Left renal cortex interstitium (tissue), 4 donors: ENCODE results near the gene TBC1D9. TPM values are rescaled to one million over a fixed set of nuclear protein-coding genes. Genes with fewer than 3 reads are reported as not detected.

Source experiments
- DNase-seq, 4 donors: peaks; one replicate each; pipeline ENCODE4 v3.0.0-alpha.2; 2013; ENCODE audit warnings: low read depth in 4 of 4, low spot score in 2 of 4, missing footprints in 1 of 4
- polyA plus RNA-seq, 4 donors: library from polyadenylated mRNA; unstranded; fragments of 120-200 nt; gene quantifications; one replicate each; pipeline ENCODE4 v1.2.1, GENCODE V29; 2013; ENCODE audit not compliant: insufficient read length in 4 of 4

Gene TBC1D9
- polyA plus RNA-seq, 4 donors = 55.5 to 64.1 (median 60.2) TPM

DNA sequence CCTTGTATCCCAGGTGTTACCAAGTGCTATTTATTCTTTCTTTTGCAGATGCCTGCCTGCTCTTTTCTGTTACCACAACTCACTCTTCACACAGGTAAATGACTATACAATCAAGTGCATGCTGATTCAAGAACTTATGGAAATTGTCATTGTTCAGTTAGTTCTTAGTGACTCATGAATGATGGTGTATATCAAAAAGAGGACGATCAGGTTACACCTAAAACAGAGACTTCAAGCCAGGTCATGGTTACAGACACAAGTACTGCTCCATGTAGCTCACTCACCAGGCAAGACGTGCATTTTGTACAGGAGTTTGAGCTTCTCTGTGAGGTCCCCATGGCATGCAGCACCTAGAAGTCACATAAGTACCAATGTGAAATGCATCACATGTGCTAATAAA lies 128.2 kb downstream of the TBC1D9 start:
- DNase-seq = no peak

GRCh38 chr4:140626661-140627376 lies 129.4 kb downstream of the TBC1D9 start:
- no peak for DNase-seq

DNA sequence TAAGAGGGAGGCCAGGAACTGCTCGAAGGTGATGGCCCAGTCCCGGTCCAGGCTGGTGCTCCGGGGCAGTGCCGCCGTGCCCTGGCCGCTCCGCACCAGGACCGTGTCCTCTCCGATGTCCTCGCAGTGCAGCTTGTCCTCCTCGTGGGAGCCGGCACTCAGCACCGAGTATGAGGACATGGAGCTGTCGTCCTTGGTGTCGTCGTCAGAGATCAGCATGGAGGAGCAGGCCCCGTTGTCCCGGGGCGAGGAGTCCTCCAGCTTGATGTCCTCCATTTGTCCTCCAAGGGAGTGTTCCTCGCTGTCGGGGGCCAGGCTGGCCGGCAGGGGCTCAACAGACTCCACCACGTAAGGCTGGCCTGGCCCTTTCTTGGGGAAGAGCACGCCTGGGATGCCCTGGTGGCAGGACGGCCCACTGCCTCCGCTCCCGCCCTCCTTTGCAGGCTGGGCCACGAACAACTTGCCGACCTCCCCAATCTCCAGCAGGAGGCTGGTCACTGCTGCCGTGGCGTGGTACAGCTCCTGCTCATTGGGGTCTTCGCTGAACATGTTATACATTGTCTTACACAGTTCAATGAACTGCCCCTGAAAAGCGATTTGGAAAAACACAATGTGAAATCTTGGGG lies 133.7 kb downstream of the TBC1D9 start:
- DNase-seq = no peak

- no peak for DNase-seq
Measured at GRCh38 chr4:140621161-140621560, 135.0 kb downstream of the TBC1D9 start.

- DNase-seq = no peak
Measured at GRCh38 chr4:140617499-140618248, 138.5 kb downstream of the TBC1D9 start.

- DNase-seq = no peak
Measured at GRCh38 chr4:140615451-140615850, 140.7 kb downstream of the TBC1D9 start.

DNA sequence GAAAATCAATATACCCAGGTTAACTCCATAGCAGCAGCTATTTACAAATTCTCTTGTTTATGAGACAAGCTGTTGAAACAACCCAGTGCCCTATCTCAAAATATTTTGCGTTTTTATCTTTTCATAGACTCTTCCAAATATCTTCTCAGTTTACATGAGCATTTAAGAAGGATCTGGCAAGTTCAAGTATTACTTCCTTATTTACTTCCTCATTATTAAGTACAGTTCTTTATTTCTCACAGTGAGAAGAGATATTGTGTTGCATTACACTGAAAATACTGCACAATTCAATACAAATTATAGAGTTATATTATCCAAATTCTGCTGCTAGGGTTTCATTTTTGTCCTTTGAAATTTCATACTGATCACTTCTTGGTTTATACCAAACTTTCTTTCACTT lies 143.8 kb downstream of the TBC1D9 start:
- DNase-seq = no peak

DNA sequence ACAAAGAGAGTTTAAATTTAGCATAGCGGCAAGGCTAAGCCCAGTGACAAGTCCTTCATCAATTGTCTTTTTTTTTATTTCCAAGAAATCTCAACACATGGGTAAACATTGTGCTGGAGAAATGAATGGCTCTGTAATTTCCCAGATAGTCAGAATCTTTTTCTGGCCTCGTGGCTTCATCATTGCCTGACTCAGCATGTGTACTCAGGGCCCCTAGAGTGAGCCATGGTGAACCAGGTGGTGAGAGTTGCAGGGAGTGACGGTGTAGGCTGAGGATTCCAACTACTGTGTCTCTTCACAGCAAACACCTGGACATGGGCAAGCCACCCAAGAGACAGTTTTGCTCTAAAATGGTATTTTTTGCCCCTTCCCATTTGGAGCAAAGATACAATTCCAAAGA lies 144.3 kb downstream of the TBC1D9 start:
- no peak for DNase-seq

DNA sequence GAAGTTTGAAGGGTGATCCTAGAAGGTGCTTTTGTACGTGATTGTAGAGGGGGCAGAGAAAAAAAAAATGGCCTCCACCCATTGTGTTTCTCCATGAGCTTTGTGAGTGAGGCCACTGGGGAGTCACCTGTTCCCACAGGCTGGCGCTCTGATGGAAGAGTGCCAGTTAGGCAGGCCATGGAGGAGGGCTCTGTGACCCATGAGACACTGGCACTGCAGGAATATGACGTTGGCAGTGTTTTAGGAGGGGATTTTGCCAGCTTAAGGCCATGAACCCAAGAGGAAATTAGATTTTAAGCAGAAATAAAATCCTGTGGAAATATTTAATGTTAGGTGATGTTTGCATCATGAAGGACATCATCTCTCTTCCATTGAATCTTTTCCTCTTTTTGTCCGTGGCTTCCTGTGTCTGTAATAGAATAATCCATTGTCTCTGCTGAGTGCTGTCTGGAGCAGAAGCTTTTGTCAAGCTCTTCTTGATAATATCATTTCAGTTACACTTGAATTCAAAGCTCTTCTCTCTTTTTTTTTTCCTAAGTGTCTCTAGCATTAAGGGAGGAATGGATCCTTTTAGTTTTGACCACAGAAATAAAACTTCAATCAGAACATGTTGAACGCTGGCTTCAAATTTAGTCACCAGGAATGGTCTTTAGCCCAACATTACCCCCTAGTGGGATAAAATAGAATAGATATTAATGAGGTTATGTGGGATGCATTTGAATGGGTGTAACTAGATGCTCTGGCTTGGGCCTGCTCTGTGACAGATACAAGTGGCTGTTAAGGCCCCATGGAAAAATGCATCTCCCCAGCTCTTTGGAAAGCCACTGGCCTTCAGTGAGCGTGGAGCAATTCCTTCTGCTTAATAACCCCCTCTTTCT lies 146.4 kb downstream of the TBC1D9 start:
- peak; percentile 15 to 52 (median 42) for DNase-seq

- DNase-seq = no peak
Measured at GRCh38 chr4:140607852-140608251, 148.3 kb downstream of the TBC1D9 start.

DNA sequence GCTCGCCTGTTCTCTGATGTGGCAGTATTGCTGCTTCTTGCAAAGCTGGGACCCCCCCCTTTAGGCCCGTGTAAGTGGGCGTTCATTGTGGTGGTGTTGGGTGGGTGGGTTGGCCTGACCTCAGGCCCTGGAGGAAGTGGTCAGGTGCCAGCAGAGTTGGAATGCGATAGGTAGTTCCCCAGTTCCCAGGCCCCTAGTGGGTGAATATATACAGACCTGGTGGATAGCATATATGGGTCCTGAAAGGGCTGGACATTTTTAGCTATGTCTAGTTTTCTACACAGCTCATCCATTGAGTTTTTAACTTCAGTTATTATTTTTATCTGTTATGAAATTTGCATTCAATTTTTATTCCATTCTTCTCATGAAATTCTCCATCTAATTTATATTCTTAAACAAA lies 151.6 kb downstream of the TBC1D9 start:
- no peak for DNase-seq

GRCh38 chr4:140603286-140603685 lies 152.9 kb downstream of the TBC1D9 start:
- no peak for DNase-seq

GRCh38 chr4:140602714-140603113 lies 153.5 kb downstream of the TBC1D9 start:
- no peak for DNase-seq

GRCh38 chr4:140600408-140600807 lies 155.8 kb downstream of the TBC1D9 start:
- no peak for DNase-seq

DNA sequence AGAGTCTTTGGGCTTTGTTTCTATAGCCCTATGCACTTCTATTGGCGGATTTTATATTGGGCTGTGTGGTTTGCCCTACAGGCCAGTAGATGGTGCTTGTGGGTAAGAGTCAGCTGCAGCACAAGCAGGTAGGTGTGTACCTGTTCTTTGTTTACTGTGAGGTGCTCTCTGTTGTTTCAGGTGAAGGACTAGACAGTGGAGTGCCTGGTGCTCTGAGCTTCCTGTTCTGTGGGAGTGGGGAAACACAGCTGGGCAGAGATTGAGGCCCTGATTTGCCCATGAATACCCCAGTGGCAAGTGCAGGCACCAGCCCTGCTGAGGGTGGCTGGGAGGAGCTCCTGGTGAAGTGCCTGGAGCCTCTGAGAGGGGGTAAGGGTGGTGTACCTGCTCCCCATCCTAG lies 161.1 kb downstream of the TBC1D9 start:
- DNase-seq = no peak

- DNase-seq = no peak
Measured at GRCh38 chr4:140584439-140584838, 171.7 kb downstream of the TBC1D9 start.

GRCh38 chr4:140581078-140581477 lies 175.1 kb downstream of the TBC1D9 start:
- DNase-seq = no peak

DNA sequence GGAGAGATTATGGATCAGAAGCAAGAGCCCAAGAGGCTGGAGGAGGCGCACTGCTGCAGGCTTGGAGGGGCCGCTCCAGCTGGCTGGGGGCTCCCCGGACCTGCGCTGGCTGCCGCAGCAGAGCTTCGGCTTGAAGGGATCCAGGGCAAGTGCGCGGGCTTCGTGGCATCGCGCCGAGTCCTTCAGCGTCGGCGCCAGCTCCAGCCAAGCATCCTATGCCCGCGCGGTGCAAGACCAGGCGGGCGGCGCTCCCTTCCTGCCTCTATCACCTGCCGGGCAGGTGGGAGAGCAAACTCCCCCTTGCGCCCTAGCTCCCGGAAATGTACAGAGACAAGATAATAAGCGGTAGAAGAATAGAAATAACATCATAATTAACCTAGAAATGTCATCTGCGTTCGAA lies 176.9 kb downstream of the TBC1D9 start:
- no peak for DNase-seq

DNA sequence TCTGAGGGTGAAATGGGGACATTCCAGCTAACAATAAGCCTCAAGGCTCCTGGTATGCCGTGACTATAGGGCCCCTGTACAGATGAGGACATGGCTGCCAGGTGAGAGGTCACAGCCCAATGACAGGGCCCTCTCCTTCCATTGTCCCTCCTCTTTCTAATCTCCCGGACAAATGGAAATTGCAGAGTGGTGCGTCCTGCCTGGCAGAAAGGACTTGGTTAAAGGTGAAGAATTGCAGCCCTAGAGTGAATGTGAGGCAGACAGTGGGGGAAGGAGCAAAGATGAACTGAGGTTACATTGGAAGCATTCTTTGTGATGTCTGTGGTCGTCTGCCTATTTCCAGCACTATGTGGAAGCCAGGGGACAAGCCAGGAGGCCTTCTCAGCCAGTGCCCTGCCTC lies 180.7 kb downstream of the TBC1D9 start:
- DNase-seq = no peak

DNA sequence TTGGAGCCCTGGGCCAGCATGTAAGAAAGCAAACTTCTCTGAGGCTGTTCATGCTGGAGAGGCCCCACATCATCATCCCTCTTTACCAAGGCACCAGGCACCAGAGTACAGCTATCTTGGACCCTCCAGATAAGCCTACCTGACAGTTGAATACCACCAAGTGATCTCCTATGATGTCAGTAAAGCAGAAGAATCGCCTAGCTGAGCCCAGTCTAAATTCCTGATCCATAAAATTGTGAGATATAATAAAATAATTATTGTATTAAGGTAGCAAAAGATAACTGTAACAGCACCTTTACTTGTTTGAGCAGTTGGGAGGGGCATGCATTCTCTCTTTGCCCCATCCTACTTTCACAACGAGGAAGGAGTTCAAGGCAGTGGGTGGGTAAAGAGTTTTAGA lies 184.6 kb downstream of the TBC1D9 start:
- no peak for DNase-seq
